Measurements from ENCODE around the gene NFIC. TPM values are rescaled to one million over a fixed set of nuclear protein-coding genes. Genes with fewer than 3 reads are reported as not detected.

The NFIC gene
- total RNA-seq, 1 experiment from 2014 or later, result 85.5 TPM

GRCh38 chr19:3477951-3478350, 111.6 kb downstream of the NFIC start:
- H3K4me1 Mint-ChIP-seq (ENCODE audit: insufficient read depth, unreplicated experiment), result no peaks in the 10 kb centered on the region
- ChIA-PET CTCF (no interaction called here), POLR2A (interaction anchor here (0.6 kb wide), 2 partner anchors 12 to 151 kb away, joined by 3 read pairs; no protein-coding TSS in a partner anchor)
- H3K27ac Mint-ChIP-seq (ENCODE audit: low read depth, unreplicated experiment), result no peak overlapping the region
- no peaks in the 10 kb centered on the region for H3K9me3 Mint-ChIP-seq (ENCODE audit: unreplicated experiment)
- DNase-seq (ENCODE audit: unreplicated experiment), result no peak
- TF ChIP-seq, protein P1, sequence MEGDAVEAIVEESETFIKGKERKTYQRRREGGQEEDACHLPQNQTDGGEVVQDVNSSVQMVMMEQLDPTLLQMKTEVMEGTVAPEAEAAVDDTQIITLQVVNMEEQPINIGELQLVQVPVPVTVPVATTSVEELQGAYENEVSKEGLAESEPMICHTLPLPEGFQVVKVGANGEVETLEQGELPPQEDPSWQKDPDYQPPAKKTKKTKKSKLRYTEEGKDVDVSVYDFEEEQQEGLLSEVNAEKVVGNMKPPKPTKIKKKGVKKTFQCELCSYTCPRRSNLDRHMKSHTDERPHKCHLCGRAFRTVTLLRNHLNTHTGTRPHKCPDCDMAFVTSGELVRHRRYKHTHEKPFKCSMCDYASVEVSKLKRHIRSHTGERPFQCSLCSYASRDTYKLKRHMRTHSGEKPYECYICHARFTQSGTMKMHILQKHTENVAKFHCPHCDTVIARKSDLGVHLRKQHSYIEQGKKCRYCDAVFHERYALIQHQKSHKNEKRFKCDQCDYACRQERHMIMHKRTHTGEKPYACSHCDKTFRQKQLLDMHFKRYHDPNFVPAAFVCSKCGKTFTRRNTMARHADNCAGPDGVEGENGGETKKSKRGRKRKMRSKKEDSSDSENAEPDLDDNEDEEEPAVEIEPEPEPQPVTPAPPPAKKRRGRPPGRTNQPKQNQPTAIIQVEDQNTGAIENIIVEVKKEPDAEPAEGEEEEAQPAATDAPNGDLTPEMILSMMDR (IDR thresholded peaks at IDR 0.05; ENCODE audit: unreplicated experiment), result no peak
- BruUV-seq (replicated peaks), result no TSS peak
- intact Hi-C loops (cut with micrococcal nuclease), result no loop called here
- no peaks in the 10 kb centered on the region for H3K27me3 Mint-ChIP-seq (ENCODE audit: insufficient read depth, unreplicated experiment)
- H3K4me3 Mint-ChIP-seq (ENCODE audit: unreplicated experiment), result no peak overlapping the region
- H3K36me3 Mint-ChIP-seq (ENCODE audit: insufficient read depth, unreplicated experiment), result no peaks in the 10 kb centered on the region

DNA sequence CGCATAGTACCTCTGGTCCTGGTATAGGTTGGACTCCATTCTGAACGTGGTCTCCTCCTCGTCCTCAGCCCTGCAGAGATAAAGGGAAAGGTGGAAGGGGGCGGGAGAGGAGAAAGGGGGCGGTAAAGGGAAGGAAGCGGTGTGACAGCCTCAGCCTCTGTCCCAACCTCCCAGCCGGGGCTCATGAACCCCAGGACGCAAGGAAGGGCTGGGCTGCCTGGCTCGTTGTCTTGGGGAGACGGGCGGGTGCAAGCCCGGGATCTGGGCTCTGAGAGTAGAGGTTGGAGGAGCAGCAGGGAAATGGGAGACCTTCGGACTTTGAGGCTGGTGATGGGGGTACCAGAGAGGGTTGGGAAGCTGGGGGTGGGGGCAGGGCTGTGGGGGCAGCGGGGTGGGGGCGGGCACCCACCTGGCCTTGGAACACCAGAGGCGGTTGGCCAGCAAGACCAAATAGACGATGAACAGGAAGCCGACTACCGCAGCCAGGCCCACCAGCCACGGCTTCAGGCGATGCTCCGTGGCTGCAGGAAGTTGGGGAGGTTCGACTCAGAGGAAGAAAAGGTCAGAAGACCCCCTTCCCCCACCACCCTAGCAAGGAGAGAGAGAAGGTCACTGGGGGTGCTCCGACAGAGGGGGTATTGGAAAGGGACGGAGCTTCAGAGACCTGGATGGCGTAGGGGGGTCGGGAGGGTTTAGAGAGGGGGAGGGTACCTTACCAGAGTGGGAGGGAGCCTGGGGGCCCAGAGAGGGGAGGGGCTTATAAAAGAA, 112.2 kb downstream of the NFIC start:
- CTCF ChIA-PET, result interaction anchor here (0.6 to 1.3 kb wide), 4 partner anchors 17 to 174 kb away, joined by 3 to 6 read pairs (median 4); no protein-coding TSS in a partner anchor
- H3K36me3 Mint-ChIP-seq (ENCODE audit: insufficient read depth, unreplicated experiment), result no peaks in the 10 kb centered on the region
- intact Hi-C loops (cut with micrococcal nuclease), result no loop called here
- H3K9me3 Mint-ChIP-seq (ENCODE audit: unreplicated experiment), result no peaks in the 10 kb centered on the region
- H3K4me1 Mint-ChIP-seq (ENCODE audit: insufficient read depth, unreplicated experiment), result no peaks in the 10 kb centered on the region
- POLR2A ChIA-PET, result interaction anchor here (0.6 to 1.2 kb wide), 2 partner anchors 12 to 174 kb away, joined by 3 to 7 read pairs; no protein-coding TSS in a partner anchor
- DNase-seq (ENCODE audit: unreplicated experiment), result no peak
- H3K4me3 Mint-ChIP-seq (ENCODE audit: unreplicated experiment), result no peak overlapping the region
- H3K27me3 Mint-ChIP-seq (ENCODE audit: insufficient read depth, unreplicated experiment), result no peaks in the 10 kb centered on the region
- H3K27ac Mint-ChIP-seq (ENCODE audit: low read depth, unreplicated experiment), result no peak overlapping the region
- TF ChIP-seq, protein P1 (IDR thresholded peaks at IDR 0.05; ENCODE audit: unreplicated experiment), result no peak
- BruUV-seq (replicated peaks), result no TSS peak

DNA sequence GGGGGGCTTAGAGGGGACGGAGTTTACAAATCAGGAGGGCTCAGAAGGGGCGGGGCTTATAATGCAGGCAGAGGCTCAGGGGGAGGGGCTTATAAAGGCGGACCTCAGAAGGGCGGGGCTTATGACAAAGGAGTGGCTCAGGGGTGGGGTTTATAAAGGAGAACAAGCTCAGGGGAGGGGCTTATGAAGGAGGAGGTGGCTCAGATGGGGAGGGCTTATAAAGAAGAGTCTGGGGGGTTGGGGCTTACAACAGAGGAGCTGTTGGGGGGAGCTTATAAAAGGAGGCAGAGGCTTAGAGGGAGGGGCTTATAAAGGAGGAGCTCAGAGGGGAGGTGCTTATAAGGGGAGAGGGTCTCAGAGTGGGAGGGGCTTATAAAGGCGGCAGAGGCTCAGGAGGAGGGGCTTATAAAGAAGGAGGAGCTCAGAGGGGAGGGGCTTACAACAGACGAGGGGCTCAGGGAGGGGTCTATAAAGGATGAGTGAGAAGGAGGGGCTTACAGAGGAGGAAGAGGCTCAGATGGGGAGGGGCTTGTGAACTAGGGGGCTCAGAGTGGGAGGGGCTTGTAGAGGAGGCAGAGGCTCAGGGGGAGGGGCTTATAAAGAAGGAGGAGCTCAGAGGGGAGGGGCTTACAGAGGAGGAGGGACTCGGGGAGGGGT, 112.9 kb downstream of the NFIC start:
- no TSS peak for BruUV-seq (replicated peaks)
- no peaks in the 10 kb centered on the region for H3K4me1 Mint-ChIP-seq (ENCODE audit: insufficient read depth, unreplicated experiment)
- ChIA-PET POLR2A (interaction anchor here (1.2 to 1.4 kb wide), 2 partner anchors 21 to 174 kb away, joined by 5 to 7 read pairs; partner anchors contain the start of gene DOHH), CTCF (interaction anchor here (0.6 to 1.3 kb wide), 5 partner anchors 18 to 175 kb away, joined by 3 to 6 read pairs (median 4); no protein-coding TSS in a partner anchor)
- no peak overlapping the region for H3K27ac Mint-ChIP-seq (ENCODE audit: low read depth, unreplicated experiment)
- no peaks in the 10 kb centered on the region for H3K9me3 Mint-ChIP-seq (ENCODE audit: unreplicated experiment)
- no peak overlapping the region for H3K4me3 Mint-ChIP-seq (ENCODE audit: unreplicated experiment)
- DNase-seq (ENCODE audit: unreplicated experiment), result no peak
- H3K27me3 Mint-ChIP-seq (ENCODE audit: insufficient read depth, unreplicated experiment), result no peaks in the 10 kb centered on the region
- H3K36me3 Mint-ChIP-seq (ENCODE audit: insufficient read depth, unreplicated experiment), result no peaks in the 10 kb centered on the region
- intact Hi-C loops (cut with micrococcal nuclease), result no loop called here
- TF ChIP-seq, protein P1 (IDR thresholded peaks at IDR 0.05; ENCODE audit: unreplicated experiment), result no peak

- Mint-ChIP-seq H3K27me3 (ENCODE audit: insufficient read depth, unreplicated experiment) (no peaks in the 10 kb centered on the region), H3K4me1 (ENCODE audit: insufficient read depth, unreplicated experiment) (peaks cover under 1% of the 10 kb centered on the region), H3K4me3 (ENCODE audit: unreplicated experiment) (no peak overlapping the region), H3K36me3 (ENCODE audit: insufficient read depth, unreplicated experiment) (no peaks in the 10 kb centered on the region), H3K9me3 (ENCODE audit: unreplicated experiment) (no peaks in the 10 kb centered on the region), H3K27ac (ENCODE audit: low read depth, unreplicated experiment) (no peak overlapping the region)
- no peak for DNase-seq (ENCODE audit: unreplicated experiment)
- CTCF ChIA-PET, result interaction anchor here (0.9 to 1.3 kb wide), 4 partner anchors 18 to 175 kb away, joined by 3 to 6 read pairs (median 4); no protein-coding TSS in a partner anchor
- BruUV-seq (replicated peaks), result no TSS peak
- TF ChIP-seq, protein P1 (IDR thresholded peaks at IDR 0.05; ENCODE audit: unreplicated experiment), result no peak
- intact Hi-C loops (cut with micrococcal nuclease), result no loop called here
- POLR2A ChIA-PET, result interaction anchor here (1.2 to 1.4 kb wide), 2 partner anchors 21 to 175 kb away, joined by 5 to 7 read pairs; partner anchors contain the start of gene DOHH
Measured at GRCh38 chr19:3479834-3480215, 113.4 kb downstream of the NFIC start.

All from MCF 10A (cell line).